ENCODE data around the gene CCZ1B.
"Not testable (repeated sequence)": the region's sequence is repeated elsewhere in the genome, so short reads cannot be mapped to it uniquely, and the experiment has no call there.

Gene CCZ1B

DNA sequence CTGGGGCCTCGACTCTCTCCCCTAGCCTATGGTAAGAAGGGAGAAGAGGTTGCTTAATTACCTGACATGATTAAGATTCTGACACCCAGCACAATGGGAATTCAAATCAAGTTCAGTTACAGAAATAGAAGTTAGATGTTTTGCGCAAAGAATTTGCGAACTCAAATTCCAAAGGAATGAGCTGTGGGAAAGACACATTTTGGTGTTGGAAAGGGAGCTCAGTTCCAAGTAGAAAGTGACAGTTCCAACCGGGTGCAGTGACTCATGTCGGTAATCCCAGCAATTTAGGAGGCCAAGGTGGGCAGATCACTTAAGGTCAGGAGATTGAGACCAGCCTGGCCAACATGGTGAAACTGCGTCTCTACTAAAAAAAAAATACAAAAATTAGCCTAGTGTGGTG lies 4.0 kb upstream of the CCZ1B start:
- not testable (repeated sequence) for DNase-seq

DNA sequence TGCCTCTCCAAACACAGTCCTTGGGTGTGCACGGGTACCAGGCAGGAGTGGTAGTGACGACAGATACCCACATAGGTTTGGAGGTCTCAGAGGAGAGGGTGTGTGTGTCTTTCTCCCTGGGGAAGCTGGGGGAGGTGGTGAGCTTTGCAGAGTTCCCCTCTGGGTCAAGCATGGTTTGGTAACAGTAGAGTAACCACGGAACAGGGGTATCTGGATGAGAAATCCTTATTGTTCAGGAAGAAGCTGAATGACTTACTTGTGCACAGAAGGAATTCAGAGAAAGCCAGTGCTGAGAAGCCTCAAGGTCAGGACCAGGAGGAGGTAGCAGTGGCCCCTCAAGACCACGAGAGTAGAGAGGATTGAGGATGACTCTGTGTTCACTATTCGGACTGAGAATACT lies 3.5 kb upstream of the CCZ1B start:
- not testable (repeated sequence) for DNase-seq

DNA sequence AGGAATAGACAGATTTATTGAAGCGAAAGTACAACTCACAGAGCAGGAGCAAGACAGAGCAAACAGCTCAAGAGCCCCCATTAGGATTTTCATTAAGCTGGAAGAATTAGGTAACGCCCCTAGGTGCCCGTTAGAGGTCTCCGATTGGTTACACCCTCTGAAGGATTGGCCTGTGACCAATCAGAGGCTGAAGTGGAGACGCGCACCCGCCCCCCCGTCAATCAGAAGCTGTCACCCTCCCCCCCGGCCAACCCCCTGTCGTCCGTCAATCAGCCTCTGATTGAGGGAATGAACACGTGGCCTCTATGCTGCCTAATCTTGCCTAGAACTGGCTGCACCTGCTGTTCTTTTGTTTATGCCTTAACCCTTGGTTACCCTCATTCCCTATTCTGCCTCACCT lies 1.1 kb upstream of the CCZ1B start:
- DNase-seq, result not testable (repeated sequence)

DNA sequence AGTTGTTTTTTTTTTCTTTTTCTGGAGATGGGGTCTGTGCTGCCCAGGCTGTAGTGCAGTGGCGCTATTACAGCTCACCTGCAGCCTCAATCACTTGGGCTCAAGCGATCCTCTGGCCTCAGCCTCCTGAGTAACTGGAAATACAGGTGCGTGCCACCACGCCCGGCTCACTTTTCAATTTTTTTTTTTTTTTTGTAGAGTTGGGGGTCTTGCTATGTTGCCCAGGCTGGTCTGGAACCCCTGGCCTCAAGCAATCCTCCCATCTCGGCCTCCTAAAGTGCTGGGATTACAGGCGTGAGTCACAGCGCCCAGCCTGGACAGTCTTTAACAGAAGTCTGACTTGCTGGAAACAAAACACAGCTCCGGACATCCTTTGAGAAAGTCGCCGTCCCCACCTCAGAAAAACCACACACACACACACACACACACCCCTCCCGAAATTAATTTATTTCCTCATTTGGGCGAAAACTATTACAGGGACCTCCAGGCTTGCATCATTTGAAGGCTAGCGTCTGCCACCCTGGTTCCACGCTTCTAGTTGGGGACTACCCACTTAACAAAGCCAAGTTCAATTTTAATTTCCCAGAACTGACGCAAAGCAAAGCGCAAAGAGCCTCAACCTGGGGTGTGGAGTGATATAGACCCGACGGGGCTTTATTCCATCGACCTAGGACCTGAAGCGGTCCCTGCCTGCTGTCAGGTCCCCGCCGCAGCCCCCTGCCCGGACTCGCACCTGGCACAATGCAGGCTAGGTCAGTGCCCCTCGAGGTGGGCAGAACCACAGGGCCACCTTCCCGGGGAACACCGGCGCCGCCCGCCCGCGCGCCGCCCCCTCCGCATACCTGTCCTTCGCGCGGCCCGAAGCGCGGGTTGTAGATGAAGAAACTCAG lies 594 bp downstream of the CCZ1B start:
- not testable (repeated sequence) for DNase-seq

DNA sequence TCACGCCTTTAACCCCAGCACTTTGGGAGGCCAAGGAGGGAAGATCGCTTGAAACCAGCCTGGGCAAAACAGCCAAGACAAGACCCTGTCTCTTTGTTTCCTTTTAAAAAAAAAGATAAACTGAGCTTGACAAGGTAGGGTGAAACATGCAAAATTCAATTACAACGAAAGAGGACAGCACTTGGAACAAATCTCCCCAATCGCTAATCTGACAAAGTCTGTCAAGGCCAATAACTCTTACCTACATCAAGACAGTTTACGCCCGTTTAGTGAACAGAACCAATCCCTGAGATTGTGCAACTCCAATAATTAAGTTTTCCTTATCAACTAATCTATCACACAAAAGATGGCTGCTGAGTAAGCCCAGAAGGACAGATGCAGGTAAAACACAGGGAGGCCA lies 4.5 kb downstream of the CCZ1B start:
- not testable (repeated sequence) for DNase-seq

DNA sequence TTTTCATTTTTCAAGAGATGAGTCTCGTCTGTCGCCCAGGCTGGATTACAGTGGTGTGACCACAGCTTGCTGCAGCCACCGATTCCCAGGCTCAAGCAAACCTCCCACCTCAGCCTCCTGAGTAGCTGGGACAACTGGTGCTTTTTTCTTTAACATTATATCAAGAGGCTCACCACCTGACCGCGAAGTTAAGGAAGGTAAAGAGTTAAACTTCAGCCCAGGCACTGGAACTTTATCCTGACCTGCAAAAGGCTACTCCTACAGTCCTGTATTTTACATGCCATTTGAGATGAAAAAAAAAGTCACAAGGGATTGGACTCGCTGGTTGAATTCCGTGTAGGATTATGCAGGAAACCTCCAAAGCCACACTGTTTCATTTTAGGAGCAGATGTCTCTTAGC lies 10.6 kb downstream of the CCZ1B start:
- DNase-seq, result not testable (repeated sequence)

DNA sequence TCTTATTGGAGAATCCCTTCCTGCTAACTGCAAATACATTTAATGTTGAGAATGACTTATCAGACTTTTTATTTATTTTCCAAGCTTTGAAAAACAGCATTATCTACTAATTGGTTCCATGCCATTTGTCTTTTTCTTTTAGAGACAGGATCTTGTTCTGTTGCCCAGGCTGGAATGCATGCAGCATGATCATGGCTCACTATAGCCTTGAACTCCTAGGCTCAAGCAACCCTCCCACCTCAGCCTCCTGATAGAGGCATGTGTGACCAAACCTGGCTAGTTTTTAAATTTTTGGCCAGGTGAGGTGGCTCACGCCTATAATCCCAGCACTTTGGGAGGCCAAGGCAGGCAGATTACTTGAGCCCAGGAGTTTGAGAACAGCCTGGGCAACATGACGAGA lies 13.1 kb downstream of the CCZ1B start:
- not testable (repeated sequence) for DNase-seq

DNA sequence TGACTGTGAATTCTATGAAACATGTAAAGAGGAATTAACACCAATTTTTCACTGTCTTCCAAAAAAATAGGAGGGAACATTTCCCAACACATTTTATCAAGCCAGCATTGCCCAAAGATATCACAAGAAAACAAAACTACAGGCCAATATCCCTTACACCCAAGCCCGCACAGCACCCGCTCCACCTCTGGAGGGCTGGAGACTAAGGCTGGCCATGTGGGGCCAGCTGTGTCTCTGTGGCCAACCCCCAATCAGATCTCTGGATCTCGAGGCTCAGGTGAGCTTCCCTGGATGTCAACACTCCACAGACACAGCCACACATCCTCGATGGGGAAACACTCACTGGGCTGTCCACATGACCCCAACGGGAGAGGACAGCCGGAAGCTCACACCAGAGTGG lies 18.1 kb downstream of the CCZ1B start:
- not testable (repeated sequence) for DNase-seq

DNA sequence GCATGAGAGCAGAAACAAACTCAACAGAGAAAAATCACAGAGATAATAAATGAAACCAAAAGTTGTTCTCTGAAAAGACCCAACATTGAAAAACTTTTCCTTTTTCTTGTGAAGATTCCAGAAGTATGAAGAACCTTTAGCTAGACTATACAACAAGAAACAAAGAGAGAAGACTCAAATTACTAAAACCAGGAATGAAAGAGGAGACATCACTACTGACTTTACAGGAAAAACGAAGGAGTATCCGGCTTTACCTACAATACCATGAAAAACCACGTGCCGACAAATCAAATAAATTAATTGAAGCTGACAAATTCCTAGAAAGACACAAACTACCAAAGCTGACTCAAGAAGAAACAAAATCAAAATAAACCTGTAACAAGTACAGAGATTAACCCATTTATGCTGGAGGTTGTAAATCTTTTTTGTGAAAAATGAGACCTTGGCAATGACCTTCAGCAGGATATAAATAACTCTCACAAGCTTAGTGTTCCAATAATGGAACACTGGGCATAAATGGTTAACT lies 18.6 kb downstream of the CCZ1B start:
- DNase-seq, result not testable (repeated sequence)

DNA sequence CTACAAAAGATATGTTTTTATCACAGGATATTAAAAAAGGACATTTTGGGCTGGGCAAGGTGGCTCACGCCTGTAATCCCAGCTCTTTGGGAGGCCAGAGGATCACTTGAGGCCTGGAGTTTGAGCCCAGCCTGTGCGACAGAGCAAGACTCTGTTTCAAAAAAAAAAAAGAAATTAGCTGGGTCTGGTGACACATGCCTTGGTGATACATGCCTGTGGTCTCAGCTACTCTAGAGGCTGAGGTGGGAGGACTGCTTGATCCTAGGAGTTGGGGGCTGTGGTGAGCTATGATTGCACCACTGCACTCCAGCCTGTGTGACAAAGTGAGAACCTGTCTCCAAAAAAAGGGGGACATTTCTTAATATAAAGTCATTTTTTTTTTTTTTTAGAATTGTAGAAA lies 25.7 kb downstream of the CCZ1B start:
- not testable (repeated sequence) for DNase-seq

DNA sequence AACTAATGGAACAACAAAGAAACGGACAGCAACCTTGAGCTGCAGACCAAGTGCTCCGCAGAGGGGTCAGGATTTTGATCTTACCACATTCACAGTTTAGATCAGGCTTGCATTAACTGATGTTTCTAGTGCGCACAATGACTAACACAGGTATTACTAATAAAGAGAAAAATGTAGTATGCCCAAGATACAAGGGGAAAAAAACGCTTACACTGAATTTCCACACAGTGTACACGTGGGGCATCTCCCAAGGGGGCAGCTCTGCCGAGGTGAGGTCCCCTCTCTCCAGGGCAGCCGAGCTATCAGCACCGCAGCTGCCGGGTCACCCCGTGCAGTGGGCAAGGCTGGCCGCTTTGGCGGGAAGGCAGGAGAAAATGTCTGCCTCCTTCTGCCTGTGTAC lies 26.2 kb downstream of the CCZ1B start:
- not testable (repeated sequence) for DNase-seq

DNA sequence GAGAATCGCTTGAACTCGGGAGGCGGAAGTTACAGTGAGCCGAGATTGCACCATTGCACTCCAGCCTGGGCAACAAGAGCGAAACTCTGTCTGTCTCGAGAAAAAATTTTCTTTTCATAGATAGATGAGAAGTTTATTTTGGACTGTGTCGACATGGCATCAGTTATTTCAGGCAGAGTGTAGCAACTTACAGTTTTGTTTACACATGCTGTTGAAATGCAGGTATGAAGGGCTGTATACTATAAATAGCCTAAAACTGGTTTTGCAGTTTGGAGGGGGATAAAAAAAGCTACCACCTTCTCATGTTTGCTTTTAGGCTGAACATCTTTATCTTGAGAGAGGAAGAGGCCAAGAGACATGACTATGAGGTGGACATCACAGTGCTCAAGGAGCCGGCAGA lies 28.0 kb downstream of the CCZ1B start:
- DNase-seq, result not testable (repeated sequence)

DNA sequence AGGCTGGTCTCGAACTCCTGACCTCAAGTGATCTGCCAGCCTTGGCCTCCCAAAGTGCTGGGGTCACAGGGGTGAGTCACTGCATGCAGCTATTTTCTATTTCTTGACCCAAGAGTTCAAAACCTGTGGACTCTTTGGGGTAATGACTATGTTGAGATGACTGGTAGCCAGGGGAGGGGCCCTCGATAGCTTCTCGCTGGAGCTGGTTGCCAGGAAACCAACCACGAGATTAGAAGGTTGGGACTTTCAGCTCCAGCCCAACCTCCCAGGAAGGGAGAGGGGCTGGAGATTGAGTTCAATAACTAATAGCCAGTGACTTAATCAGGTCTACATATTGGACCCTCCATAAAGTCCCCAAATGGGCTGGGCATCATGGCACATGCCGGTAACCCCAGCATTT lies 28.9 kb downstream of the CCZ1B start:
- DNase-seq, result not testable (repeated sequence)

DNA sequence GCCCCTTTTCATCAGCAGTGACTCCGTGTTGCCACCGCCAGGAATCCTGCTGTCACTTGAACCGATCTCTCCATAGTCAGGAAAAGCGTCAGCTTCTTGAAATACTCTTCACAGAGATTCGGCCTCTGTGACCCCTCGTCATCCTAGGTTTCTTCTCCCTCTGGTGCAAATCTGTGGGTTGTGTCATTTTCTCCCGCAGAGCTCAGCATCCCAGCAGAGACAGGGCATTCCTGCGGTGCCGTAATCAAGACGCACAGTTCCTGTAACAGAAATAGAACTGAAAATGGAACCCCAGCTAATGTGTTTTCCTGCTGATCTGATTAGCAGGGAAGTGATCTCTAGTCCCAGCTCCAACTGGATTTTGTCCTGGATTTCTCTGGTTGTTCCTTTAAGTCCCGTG lies 31.8 kb downstream of the CCZ1B start:
- not testable (repeated sequence) for DNase-seq

DNA sequence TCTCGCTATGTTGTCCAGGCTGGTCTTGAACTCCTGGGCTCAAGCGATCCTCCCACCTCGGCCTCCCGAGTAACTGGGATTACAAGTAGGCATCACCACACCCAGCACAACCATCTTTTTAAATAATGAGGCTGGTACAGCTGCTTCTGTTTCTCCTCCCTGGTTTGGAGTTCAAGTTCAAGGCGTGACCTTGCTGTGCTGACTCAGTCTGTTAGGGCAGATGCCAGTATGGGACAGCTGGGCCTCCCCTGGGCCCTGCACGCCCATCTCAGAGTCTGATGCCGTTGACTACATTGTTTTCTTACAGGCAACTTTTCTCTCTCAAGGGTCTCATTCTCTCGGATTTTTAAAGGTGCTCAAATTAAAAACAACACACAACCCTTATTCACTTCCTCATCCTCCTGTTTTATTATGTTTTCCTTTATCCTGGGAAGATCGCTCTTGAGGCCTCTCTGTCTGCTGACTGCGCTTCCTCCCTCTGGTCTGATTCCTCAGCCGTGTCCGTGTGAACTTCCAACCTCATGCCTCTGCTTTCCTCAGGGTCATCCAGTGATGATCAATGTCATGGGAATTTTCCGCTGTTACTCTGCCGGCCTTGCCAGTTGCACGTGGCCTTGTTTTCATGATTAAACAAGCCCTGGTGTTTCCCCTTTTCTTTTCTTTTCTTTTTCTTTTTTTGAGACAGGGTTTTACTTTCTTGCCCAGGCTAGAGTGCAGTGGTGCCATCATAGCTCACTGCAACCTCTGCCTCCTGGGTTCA lies 33.8 kb downstream of the CCZ1B start:
- DNase-seq, result not testable (repeated sequence)

DNA sequence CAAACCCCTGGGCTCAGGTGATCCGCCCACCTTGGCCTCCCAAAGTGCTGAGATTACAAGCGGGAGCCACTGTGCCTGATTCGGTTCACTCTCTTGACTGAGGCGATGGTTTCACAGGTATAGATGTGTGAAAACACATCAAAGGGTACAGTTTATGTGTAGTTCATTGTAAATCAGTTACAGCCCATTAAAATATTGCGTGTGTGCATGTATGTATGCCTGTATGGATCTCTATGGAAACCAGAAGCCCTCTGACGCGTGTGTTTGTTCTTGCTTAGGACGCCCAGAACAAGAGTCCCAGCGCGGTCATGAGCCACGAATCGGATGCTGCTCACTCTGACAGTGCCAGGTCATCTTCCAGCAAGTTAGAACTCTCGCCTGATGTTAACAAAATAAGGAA lies 36.7 kb downstream of the CCZ1B start:
- DNase-seq, result not testable (repeated sequence)

DNA sequence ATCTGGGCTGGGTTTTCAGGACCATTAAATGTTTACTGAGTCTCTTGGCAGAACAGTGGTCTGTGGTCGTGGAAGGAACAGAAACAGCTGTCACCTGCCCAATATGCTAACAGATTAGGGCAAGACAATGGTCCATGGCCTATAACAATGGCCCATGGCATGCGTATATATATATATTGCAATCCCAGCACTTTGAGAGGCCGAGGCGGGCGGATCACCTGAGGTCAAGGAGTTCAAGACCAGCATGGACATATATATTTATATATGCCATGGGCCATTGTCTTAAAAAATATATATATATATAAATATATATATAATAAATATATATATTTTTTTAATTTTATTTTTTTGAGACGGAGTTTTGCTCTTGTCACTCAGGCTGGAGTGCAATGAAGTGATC lies 44.5 kb downstream of the CCZ1B start:
- not testable (repeated sequence) for DNase-seq

DNA sequence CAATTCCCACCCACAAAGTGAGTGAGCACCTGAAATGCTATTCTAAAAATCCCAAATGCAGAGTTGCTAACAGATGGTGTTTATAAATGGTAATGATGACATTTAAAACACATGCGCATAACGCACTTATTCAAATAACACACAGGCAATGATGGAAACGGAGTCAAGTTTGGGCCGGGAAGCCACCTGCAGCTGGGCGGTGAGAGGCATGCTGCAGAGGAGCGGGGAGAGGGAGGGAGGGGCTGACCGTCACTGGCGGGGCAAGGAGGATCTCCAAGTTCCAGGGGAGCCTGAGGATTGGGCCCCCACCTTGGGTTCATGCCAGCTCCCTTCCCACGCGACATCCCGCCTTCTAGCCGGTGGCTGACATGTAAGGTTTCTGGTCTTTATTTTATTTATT lies 64.9 kb downstream of the CCZ1B start:
- not testable (repeated sequence) for DNase-seq

DNA sequence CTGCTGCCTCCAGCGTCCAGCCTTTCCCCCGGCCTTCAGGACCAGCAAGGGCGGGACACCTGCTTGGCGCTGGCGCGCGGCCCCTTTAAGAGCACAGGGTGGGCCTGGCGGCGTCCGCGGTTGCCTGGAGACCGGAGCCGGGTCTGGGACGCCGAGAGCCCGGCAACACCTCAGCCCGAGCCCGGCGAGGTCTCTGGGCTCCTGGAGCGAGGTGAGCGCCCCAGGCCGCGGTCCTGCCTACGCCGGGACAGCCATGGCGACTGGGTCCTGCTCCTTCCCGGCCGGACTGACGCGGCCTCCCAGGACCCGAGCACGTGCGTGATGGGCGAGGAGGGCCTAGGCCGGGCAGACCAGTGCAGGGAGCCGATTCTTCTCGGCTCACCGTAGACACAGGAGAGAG lies 72.1 kb downstream of the CCZ1B start, which contains the start of gene RSPH10B2:
RSPH10B2 (plus strand) TSS at position 140 of the 400 bp plus-strand sequence. CDS start 3,575 bp downstream, outside the sequence.
- DNase-seq, result not testable (repeated sequence)

DNA sequence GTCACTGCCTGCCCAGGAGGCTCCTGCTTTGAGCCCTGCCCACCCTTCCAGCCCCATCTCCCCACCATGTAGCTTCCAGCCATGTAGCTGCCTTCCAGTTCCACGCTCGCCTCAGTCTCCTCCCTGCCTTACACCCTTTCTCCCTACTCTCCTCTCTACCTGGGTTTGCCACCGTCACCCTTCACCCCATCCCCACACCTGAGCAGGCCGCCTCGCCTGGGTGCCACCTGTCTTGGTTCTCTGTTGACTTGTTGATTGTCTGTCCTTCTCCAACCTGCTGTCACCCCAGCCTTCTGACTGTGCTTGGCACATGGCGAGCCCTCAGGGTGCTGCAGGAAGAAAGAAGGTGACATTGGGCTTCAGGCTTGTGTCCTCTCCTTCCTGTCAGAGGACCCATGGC lies 75.9 kb downstream of the CCZ1B start:
- not testable (repeated sequence) for DNase-seq

DNA sequence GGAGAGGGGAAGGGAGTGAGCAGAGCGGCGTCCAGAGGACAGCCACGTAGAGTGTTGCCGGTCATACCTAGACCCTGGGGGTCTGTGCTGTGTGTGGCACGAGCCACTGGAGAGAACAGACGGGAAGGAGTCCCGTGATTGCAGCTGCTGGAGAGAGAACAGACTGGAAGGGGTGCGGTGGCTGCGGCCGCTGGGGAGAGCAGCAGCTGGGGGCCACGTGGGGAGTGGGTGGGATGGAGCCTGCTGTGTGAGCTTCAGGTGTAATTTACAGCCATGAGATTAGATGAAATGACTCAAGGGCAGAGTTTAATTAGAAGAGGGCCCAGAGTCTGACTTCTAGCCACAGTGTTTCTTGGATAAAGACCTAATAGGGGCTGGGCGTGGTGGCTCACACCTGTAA lies 76.7 kb downstream of the CCZ1B start:
- DNase-seq, result not testable (repeated sequence)
